ENCODE data around the gene ZNF197. TPM values are rescaled to one million over a fixed set of nuclear protein-coding genes. Genes with fewer than 3 reads are reported as not detected.

Gene ZNF197
- total RNA-seq, 1 experiment from 2014 or later, result 16.4 TPM

- TF ChIP-seq ZNF281 (CRISPR knock-in tag; IDR thresholded peaks at IDR 0.05) (no peak), TP53 (CRISPR knock-in tag; IDR thresholded peaks at IDR 0.05) (no peak), FOXP1 (CRISPR knock-in tag; IDR thresholded peaks at IDR 0.05; ENCODE audit: borderline replicate concordance) (peak; percentile 64; the same call in 1 of the 2 replicates), GRHL2 (CRISPR knock-in tag; IDR thresholded peaks at IDR 0.05; ENCODE audit: insufficient replicate concordance, severe bottlenecking) (no peak), MLX (CRISPR knock-in tag; IDR thresholded peaks at IDR 0.05) (no peak), ZNF121 (CRISPR knock-in tag; IDR thresholded peaks at IDR 0.05) (no peak), SMAD4 (CRISPR knock-in tag; IDR thresholded peaks at IDR 0.05) (no peak), ZSCAN18 (CRISPR knock-in tag; IDR thresholded peaks at IDR 0.05) (no peak), MYBL2 (CRISPR knock-in tag; IDR thresholded peaks at IDR 0.05) (no peak), NFYB (CRISPR knock-in tag; conservative IDR thresholded peaks at IDR 0.05; ENCODE audit: low read depth) (peak; percentile 49), TEAD1 (CRISPR knock-in tag; IDR thresholded peaks at IDR 0.05) (no peak), ZNF396 (CRISPR knock-in tag; IDR thresholded peaks at IDR 0.05; ENCODE audit: borderline replicate concordance) (no peak), CREB1 (CRISPR knock-in tag; IDR thresholded peaks at IDR 0.05) (no peak), JAZF1 (CRISPR knock-in tag; IDR thresholded peaks at IDR 0.05) (no peak), TCF7 (CRISPR knock-in tag; IDR thresholded peaks at IDR 0.05; ENCODE audit: low read depth) (no peak), ZNF512 (CRISPR knock-in tag; IDR thresholded peaks at IDR 0.05; ENCODE audit: borderline replicate concordance) (no peak), SMAD3 (CRISPR knock-in tag; IDR thresholded peaks at IDR 0.05; ENCODE audit: borderline replicate concordance) (no peak), ATF3 (CRISPR knock-in tag; conservative IDR thresholded peaks at IDR 0.05) (no peak), EMX1 (CRISPR knock-in tag; IDR thresholded peaks at IDR 0.05) (no peak), KAT7 (CRISPR knock-in tag; IDR thresholded peaks at IDR 0.05; ENCODE audit: borderline replicate concordance) (no peak), PRDM15 (CRISPR knock-in tag; IDR thresholded peaks at IDR 0.05) (no peak), ZNF423 (CRISPR knock-in tag; IDR thresholded peaks at IDR 0.05) (peak; percentile 16; the same call in 1 of the 2 replicates), MAX (CRISPR knock-in tag; IDR thresholded peaks at IDR 0.05) (no peak; the same call in 1 of the 2 replicates), ZNF263 (CRISPR knock-in tag; IDR thresholded peaks at IDR 0.05; ENCODE audit: low read depth) (no peak), IRF1 (CRISPR knock-in tag; IDR thresholded peaks at IDR 0.05) (no peak), FOXJ3 (CRISPR knock-in tag; IDR thresholded peaks at IDR 0.05; ENCODE audit: borderline replicate concordance) (no peak)
These were observed 40.0 kb upstream of the ZNF197 start, which contains the start of gene ZNF660 (continued) for GRCh38 chr3:44584646-44585501.

Measured in WTC11 (cell line).